NCI-H128 (cell line): ENCODE results near the gene SSR2.

Experiments
- DNase-seq: peaks from one replicate; lab custom pipeline; 2025; ENCODE audit not compliant: unreplicated experiment; lab: John Stamatoyannopoulos, UW

The SSR2 gene

GRCh38 chr1:155974208-155975115 lies 46.3 kb downstream of the SSR2 start:
- DNase-seq = peak; percentile 41

DNA sequence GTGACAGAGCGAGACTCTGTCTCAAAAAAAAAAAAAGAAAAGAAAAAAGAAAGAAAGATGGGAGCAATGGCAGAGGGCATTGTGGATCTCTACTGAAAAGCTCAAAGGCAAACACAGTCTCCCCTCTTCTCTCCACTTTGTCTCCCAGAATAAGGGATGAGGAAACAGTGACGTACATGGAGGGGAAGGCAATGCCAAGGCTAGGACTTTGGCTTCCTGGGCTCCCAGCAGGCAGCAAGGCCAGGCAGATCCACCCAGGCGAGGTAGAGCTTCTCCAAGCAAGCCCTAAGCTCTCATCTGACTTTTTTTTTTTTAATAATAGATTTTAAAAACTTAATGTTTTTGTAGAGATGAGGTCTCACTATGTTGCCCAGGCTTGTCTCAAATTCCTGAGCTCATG lies 47.0 kb downstream of the SSR2 start:
- no peak for DNase-seq

GRCh38 chr1:155971910-155972809 lies 48.6 kb downstream of the SSR2 start:
- no peak for DNase-seq

GRCh38 chr1:155970531-155971167 lies 50.1 kb downstream of the SSR2 start:
- DNase-seq = no peak

DNA sequence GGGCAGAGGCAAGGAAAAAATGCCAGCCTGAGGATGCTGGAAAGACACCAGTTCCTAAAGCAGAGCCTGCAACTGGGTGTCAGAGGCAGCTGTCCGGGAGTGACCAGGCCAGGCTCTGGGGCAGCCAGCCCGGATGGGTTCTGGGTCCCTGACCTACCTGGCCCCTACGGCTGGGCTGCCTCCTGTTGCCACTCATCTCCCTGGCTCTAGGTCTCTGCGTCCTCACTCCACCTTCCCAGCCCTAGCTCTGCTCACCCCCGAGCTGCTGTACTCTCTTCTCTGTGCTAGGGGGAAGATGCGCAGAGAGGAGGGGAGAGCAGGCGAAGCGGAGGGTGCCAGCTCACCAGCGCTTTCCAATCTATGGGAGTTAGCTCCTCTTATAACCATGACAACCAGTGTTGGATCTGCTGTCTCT lies 51.4 kb downstream of the SSR2 start:
- DNase-seq = no peak

- peak; percentile 21 for DNase-seq
Observed at GRCh38 chr1:155968670-155969069, 52.1 kb downstream of the SSR2 start.

DNA sequence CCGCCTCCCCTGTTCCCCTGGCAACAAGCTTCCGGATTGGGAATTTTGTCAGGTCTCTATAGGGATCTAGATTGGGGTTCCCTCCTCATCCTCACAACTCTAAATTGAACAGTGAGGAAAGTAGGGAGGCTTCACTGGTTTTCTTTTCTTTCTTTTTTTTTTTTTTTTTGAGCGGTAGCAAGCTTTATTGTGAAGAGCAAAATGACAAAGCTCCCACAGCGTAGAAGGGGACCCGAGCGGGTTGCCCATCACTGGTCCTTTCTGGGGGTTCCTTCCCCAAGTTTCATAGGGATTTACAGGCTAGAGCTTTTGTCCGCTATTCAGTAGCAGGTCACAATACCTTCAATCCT lies 52.7 kb downstream of the SSR2 start:
- no peak for DNase-seq

- DNase-seq = no peak
Observed at GRCh38 chr1:155967341-155968050, 53.3 kb downstream of the SSR2 start.

- DNase-seq = no peak
Observed at GRCh38 chr1:155966750-155967149, 54.0 kb downstream of the SSR2 start.

GRCh38 chr1:155966135-155966534 lies 54.6 kb downstream of the SSR2 start:
- no peak for DNase-seq

- DNase-seq = no peak
Observed at GRCh38 chr1:155964193-155964592, 56.6 kb downstream of the SSR2 start.

GRCh38 chr1:155962599-155963211 lies 58.0 kb downstream of the SSR2 start:
- DNase-seq = no peak

GRCh38 chr1:155961937-155962336 lies 58.8 kb downstream of the SSR2 start:
- no peak for DNase-seq

GRCh38 chr1:155960081-155960745 lies 60.5 kb downstream of the SSR2 start:
- DNase-seq = no peak
